HL-60/S4 treated with retinoic acid at 250 ng/mL for 4 days and 3 days (cell line): ENCODE measurements around the gene RBM10.
"Not testable (repeated sequence)": the region's sequence is repeated elsewhere in the genome, so short reads cannot be mapped to it uniquely, and the experiment has no call there.

Experiments
- in situ Hi-C: fragments of 300-500 bp; cut with MboI; formaldehyde crosslinking; loops from 2 replicates; pipeline ENCODE4 v1.7.0; 2022; ENCODE audit warnings: low sequenced_read_pairs

Gene RBM10

DNA sequence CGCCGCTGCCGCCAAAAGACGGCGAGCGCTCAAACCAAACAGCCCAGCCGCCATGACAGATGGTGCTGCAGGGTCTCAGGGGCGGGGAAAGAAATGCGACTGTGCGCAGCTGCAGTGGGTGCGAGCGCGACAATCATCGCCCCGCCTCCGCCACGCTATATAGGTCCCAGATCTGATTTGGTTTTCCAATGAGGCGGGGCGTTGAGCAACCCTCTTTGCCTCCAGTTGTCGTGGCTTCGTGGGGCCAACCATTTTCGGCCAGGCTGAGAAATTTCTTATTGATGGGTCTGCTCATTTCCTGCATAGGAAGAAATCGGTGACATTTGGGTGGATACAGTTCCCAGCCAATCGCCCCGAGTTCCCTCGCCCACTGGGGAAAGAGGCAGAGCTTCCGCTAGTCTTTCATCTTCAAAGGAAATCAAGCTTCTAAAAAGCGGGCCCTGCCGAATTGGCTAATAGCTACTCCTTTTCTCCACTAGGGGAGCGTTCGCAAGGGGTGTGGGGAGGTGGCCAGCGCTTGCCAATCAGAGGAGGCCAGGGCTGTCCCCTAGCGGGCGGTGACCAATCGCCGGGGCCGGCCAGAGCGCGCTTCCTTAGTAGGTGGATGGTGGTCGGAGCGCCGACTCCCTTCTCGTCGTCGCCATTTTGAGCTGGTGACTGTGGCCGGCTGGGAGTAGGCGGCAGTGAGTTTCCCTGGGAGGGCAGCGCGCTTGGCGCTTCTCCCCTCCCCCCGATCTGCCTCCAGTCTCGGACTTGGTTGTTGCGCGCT is at the start of gene RBM10, which contains the start of gene NDUFB11:
TSS of gene RBM10 (plus strand) at position 596 of the 769 bp plus-strand sequence. CDS start 2,261 bp downstream, outside the sequence.
TSS of gene NDUFB11 (minus strand) at position 77 of the 769 bp plus-strand sequence. CDS start at position 54, 23 bp downstream.
- in situ Hi-C loops = no loop called here

- in situ Hi-C loops = no loop called here
Observed at GRCh38 chrX:47097018-47097417, 48.0 kb upstream of the RBM10 start.

DNA sequence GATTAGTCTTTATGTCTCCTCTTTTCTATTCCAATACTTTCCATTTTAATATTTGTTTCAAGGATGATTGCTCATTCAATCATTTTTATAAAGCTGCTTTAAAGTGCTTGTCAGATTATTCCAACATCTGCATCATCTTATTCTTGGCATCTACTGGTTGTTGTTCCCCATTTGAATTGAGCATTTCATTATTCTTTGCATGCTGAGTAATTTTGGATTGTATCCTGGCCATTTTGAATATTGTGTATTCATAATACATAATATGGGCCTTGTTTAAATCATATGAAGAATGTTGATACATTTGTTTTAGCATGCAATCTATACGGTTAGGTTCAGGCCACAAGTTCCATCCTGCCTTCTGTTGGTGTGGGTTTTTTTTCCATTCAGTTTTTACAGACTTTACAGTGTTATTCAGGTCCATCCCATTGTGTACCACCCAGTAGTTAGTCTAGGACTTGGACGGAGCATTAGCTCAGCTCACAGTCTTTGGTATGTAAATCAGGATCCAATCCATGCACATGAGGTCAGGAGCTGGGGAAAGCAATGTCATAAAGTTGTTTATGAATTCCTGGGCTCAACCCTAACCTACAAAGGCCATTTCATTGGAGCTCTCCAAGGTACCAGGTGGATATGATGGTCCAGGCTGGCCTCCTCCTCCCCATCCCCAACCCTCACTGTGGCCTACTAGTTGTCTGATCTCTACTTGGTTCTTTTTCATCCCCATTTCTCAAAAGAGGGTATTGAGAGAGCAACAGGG is 46.5 kb upstream of the RBM10 start:
- in situ Hi-C loops = no loop called here

DNA sequence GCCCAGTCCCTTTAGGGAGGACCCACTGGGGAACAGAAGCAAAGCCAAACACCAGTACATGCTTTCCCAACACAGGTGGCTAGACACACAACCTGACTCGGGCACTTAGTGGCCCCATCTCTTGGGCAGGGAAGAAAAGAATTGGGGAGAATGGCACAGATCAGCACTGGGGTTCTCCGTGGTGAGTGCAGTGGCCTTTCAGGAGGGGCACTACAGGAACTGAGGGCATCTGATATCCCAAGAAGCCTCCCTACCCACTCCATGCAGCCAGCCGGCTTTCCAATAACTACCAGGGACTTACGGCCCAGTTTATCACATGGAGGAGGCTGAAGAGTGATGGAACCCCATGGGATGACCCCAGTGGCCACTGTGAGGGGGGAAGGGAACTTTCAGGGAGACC is 43.8 kb upstream of the RBM10 start:
- in situ Hi-C loops = no loop called here

GRCh38 chrX:47110936-47111615 is 33.9 kb upstream of the RBM10 start:
- in situ Hi-C loops = not testable (repeated sequence)

DNA sequence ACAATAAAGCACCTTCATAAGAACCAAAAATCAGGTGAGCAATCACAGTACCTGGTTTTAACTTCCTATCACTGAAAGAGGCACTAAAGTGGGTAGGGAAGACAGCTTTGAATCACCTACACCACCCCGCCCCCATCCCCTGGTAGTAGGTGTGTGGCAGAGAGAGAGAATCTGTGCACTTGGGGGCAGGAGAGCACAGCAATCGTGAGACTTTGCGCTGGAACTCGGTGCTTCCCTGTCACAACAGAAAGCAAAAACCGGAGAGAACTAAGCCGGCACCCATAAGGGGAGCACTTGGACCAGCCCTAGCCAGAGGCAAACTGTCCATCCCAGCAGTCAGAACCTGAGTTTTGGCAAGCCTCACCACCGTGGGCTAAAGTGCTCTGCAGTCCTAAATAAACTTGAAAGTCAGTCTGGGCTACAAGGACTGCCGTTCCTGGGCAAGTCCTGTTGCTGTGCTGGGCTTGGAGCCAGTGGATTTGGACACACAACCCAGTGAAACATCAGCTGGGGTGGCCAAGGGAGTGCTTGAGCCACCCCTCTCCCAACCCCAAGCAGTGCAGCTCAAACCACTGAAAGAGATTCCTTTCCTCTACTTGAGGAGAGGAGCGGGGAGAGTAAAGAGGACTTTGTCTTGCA is 32.6 kb upstream of the RBM10 start:
- in situ Hi-C loops = no loop called here

DNA sequence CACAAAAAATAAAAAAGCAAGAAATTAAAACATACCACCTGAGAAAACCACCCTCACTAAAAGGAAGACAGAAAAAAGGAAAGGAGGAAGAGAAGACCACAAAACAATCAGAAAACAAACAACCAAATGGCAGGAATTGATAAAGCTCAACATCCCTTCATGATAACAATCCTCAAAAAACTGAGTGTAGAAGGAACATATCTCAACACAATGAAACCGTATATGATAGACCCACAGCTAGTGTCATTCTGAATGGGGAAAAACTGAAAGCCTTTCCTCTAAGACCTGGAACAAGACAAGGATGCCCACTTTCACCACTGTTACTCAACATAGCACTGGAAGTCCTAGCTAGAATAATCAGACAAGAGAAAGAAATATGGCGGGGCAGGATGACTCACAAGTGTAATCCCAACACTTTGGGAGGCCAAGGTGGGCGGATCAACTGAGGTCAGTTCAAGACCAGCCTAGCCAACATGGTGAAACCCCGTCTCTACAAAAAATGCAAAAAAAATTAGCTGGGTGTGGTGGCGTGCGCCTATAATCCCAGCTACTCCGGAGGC is 28.4 kb upstream of the RBM10 start:
- in situ Hi-C loops = not testable (repeated sequence)

DNA sequence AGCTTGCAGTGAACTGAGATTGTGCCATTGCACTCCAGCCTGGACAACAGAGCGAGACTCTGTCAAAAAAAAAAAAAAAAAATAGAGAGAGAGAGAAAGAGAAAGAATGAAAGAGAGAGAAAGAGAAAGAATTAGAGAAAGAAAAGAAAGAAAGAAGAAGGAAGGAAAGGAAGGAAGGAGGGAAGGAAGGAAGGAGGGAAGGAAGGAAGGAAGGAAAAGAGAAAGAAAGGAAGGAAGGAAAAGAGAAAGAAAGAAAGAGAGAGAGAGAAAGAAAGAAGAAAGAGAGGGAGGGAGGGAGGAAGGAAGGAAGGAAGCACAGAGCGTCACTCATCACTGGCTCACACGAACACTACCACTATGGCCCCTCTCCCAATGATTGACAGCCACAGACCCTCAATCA is 20.6 kb upstream of the RBM10 start:
- in situ Hi-C loops = not testable (repeated sequence)

DNA sequence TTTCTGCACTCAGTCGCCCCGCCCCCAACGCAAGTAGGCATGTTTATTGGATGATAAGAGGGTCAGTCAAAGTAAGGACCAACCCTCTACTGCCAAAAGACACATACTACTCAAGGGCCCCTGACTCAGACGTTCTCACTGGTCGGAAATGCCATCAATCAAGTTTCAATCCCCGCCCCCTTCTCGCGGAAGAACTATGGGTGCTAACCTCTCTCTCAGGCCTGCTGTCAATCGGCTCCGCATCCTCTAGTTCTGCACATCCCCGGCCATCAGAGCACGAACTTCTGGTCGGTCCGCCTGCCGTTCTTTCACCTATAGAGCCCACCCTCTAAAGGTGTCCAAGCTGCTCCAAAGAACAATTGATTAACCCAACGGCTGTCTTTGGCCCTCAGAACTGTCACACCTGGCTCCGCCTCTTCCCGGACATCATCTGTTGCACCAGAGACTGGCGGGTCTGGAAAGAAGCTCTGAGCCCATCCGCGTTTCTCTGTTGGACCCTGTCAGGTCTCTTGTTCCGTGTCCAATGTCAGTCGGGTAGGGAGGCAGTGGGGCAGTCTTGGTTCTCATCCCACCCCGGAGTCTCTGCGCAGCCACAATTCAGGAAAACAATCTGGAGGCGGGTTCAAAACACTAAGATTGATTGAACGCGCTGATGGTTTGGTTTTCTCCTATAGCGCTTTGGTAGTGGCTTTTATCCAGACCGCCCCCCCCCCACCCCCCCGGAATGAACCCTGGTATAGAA is 15.7 kb upstream of the RBM10 start:
- in situ Hi-C loops = no loop called here

DNA sequence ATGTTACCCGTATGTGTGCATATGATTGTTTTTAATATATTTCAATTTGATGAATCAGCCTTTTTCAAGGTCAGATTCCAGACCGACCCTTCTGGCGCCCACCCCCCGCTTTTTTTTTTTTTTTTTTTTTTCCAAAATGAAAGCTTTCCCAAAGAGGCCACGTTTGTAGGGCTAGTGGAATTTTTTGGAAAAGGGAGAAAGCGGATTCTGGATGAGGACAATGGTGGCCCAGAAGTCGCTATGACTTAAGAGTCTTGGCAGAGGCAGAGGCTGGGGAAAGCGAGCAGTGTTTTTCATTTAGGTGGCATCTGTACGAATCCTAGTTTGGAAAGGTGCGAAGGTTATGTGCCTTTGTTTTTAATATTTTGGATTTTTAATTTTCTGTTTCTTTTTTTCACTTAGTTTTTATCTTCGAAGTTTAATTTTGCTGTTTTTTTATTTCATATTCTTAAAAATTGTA is 15.1 kb upstream of the RBM10 start:
- in situ Hi-C loops = no loop called here

GRCh38 chrX:47133493-47133892 is 11.5 kb upstream of the RBM10 start:
- in situ Hi-C loops = no loop called here

DNA sequence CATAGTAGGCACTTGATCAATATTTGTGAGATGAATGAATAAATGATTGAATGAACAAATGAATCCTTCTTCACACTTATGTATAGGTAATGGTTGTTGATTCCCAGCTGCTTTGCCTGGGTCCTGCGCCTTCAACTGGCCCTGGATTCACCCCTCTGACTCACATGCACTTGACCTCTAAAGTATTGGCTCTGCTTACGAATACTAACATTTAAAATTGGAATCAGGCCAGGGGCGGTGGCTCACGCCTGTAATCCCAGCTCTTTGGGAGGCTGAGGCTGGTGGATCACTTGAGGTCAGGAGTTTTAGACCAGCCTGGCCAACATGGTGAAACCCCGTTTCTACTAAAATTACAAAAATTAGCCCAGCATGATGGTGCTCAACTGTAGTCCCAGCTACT is 9.4 kb upstream of the RBM10 start:
- in situ Hi-C loops = not testable (repeated sequence)

- in situ Hi-C loops = no loop called here
Observed at GRCh38 chrX:47138171-47138570, 6.8 kb upstream of the RBM10 start.

DNA sequence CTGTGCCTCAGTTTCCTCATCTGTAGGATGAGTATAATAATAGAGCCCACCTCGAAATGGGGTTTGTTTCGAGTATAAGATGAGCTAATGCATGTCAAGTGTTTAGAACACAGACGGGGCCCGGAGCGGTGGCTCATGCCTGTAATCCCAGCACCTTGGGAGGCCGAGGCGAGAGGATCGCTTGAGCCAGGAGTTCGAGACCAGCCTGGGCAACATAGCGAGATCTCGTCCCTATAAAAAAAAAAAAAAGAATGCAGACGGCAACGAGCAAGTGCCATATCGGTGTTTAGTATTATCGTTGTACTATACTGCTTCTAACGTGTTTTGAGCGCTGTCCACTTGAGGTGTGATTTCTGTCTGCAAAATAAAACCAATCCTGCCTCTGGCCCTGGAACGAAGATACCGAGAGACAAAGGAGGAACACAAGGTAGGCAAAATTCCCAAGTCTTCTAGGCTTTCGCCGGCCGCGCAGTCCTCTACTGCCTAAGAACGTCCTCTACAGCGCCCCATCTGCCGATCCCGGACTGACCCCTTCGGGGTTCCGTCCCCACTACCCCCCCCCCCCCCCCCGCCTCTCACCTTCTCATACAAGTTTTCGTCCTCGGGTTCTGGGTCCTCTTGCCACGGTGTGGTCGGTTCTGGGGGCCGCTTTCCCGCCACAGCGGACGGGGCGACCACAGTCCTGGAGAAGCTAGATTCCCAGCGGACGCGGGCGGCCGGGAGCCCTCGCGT is 961 bp upstream of the RBM10 start:
- in situ Hi-C loops = no loop called here

DNA sequence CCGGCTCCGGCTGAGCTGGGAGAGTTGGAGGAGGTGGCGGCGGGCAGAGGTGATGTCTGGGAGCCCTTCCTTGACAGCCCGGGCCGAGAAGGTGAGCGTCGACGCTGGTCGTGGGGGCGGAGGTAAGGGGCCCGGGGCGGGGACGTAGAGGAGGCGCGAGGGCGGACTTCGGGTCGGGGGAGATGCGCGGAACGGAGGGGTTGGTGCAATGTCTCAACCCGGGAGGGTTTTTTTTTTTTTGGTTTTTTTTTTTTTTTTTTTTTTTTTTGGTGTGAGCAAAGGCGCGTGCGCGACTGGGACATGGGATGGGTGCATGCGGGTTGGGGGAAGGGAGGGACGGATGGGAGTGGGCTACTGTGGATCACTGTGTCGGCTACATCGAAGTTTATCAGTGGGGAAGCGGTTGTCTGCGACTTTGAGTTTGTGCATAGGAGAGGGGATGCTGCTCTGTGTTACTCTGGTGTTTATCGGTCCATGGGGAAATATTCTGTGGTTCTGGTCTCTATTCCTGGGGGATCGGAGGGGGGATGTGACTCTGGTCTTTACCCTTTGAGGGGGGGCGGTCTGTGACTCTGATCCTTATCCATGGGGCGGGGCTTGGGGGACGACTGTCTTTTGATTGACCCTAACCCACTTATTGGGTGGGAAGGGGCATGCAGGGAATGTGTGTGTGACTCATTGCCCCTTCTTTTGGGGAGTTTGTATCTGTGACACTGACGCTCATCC is 537 bp downstream of the RBM10 start:
- in situ Hi-C loops = no loop called here

GRCh38 chrX:47146121-47146935 is 1.3 kb downstream of the RBM10 start:
- in situ Hi-C loops = no loop called here

- in situ Hi-C loops = no loop called here
Observed at GRCh38 chrX:47146936-47147859, 2.2 kb downstream of the RBM10 start.
